Trophoblast cell (in vitro differentiated cells and primary cell): ENCODE measurements around the gene VWA1.
"Not testable (repeated sequence)": the region's sequence is repeated elsewhere in the genome, so short reads cannot be mapped to it uniquely, and the experiment has no call there.

ENCODE experiments used
- DNase-seq, 2 donors: peaks; one replicate each; pipeline ENCODE4 v3.0.0-alpha.2; 2016
- H2AFZ ChIP-seq: 2 replicates; pipeline ENCODE4 v1.6.1; 2013; ENCODE audit warnings: low read length, moderate library complexity, mild to moderate bottlenecking; ENCODE audit not compliant: insufficient read depth, poor library complexity
- H2AK5ac ChIP-seq: 2 replicates; pipeline ENCODE4 v1.6.1; 2013; ENCODE audit warnings: mild to moderate bottlenecking, low read length
- H2BK120ac ChIP-seq: 2 replicates; pipeline ENCODE4 v1.6.1; 2013; ENCODE audit warnings: low read length, mild to moderate bottlenecking, moderate library complexity; ENCODE audit not compliant: insufficient read depth, poor library complexity
- H2BK12ac ChIP-seq: 2 replicates; pipeline ENCODE4 v1.6.1; 2013; ENCODE audit warnings: mild to moderate bottlenecking, low read length, moderate library complexity
- H2BK5ac ChIP-seq: 2 replicates; pipeline ENCODE4 v1.6.1; 2013; ENCODE audit warnings: low read length, low read depth, moderate library complexity, mild to moderate bottlenecking; ENCODE audit not compliant: poor library complexity
- H3K14ac ChIP-seq: 2 replicates; pipeline ENCODE4 v1.6.1; 2013; ENCODE audit warnings: mild to moderate bottlenecking, low read length
- H3K18ac ChIP-seq: 2 replicates; pipeline ENCODE4 v1.6.1; 2013; ENCODE audit warnings: mild to moderate bottlenecking, low read length
- H3K23ac ChIP-seq: 2 replicates; pipeline ENCODE4 v1.6.1; 2013; ENCODE audit warnings: low read length
- H3K27ac ChIP-seq: 2 replicates; pipeline ENCODE4 v1.5.1; 2013; ENCODE audit warnings: low read depth, mild to moderate bottlenecking, inconsistent platforms, low read length, moderate library complexity
- H3K27me3 ChIP-seq: 2 replicates; pipeline ENCODE4 v1.6.1; 2013; ENCODE audit warnings: inconsistent platforms, mild to moderate bottlenecking, low read length, moderate library complexity; ENCODE audit not compliant: insufficient read depth
- H3K36me3 ChIP-seq, 2 experiments: 1 replicate in 1 of 2; 2 replicates in 1 of 2; pipeline ENCODE4 v1.6.1; 2013; ENCODE audit warnings: low read length in 2 of 2, mild to moderate bottlenecking in 2 of 2, moderate library complexity in 1 of 2; ENCODE audit not compliant: insufficient read depth in 2 of 2, control insufficient read depth in 1 of 2
- H3K4ac ChIP-seq: 2 replicates; pipeline ENCODE4 v1.6.1; 2013; ENCODE audit warnings: low read depth, mild to moderate bottlenecking, low read length, moderate library complexity
- H3K4me1 ChIP-seq, 2 experiments: 1 replicate in 1 of 2; 2 replicates in 1 of 2; pipeline ENCODE4 v1.6.1; 2013; ENCODE audit warnings: low read length in 2 of 2, mild to moderate bottlenecking in 2 of 2, moderate library complexity in 1 of 2; ENCODE audit not compliant: insufficient read depth in 2 of 2, control insufficient read depth in 1 of 2
- H3K4me2 ChIP-seq: 2 replicates; pipeline ENCODE4 v1.6.1; 2013; ENCODE audit warnings: inconsistent platforms, mild to moderate bottlenecking, low read length, moderate library complexity
- H3K4me3 ChIP-seq: 2 replicates; pipeline ENCODE4 v1.5.1; 2013; ENCODE audit warnings: mild to moderate bottlenecking, low read depth, low read length, inconsistent platforms
- H3K79me1 ChIP-seq: one replicate; pipeline ENCODE4 v1.6.1; 2013; ENCODE audit warnings: low read length
- H3K79me2 ChIP-seq: 2 replicates; pipeline ENCODE4 v1.6.1; 2013; ENCODE audit warnings: low read length, mild to moderate bottlenecking; ENCODE audit not compliant: control insufficient read depth, insufficient read depth, poor library complexity
- H3K9ac ChIP-seq: 2 replicates; pipeline ENCODE4 v1.6.1; 2013; ENCODE audit warnings: mild to moderate bottlenecking, low read length
- H3K9me3 ChIP-seq: 2 replicates; pipeline ENCODE4 v1.6.1; 2013; ENCODE audit warnings: low read depth, mild to moderate bottlenecking, control low read depth, inconsistent platforms, low read length; ENCODE audit not compliant: insufficient read depth
- H4K12ac ChIP-seq: 2 replicates; pipeline ENCODE4 v1.6.1; 2013; ENCODE audit warnings: low read depth, mild to moderate bottlenecking, low read length, moderate library complexity
- H4K8ac ChIP-seq: 2 replicates; pipeline ENCODE4 v1.6.1; 2013; ENCODE audit warnings: low read depth, mild to moderate bottlenecking, low read length, moderate library complexity
- H4K91ac ChIP-seq: one replicate; pipeline ENCODE4 v1.6.1; 2013; ENCODE audit warnings: low read depth, mild to moderate bottlenecking, low read length, moderate library complexity
- WGBS: extraction: QIAGEN DNeasy Blood & Tissue Kit; methylation state at CpG from one replicate; pipeline ENCODE4 v1.1.7; 2013; ENCODE audit warnings: missing lambda C conversion rate; ENCODE audit not compliant: insufficient read length, insufficient coverage; ENCODE audit errors: extremely low coverage; 5-methylcytosine and 5-hydroxymethylcytosine counted together

Gene VWA1

GRCh38 chr1:1483714-1484113 is 48.2 kb downstream of the VWA1 start:
- DNase-seq: no peak
- Histone ChIP-seq H3K18ac (no peak overlapping the region), H3K14ac (no peak overlapping the region), H2BK12ac (no peak overlapping the region), H3K79me2 (no peaks in the 10 kb centered on the region), H3K27ac (no peak overlapping the region), H3K4me2 (no peak overlapping the region), H3K4me1 (no peaks in the 10 kb centered on the region), H4K12ac (no peak overlapping the region), H3K36me3 (peaks cover 74 to 77% of the 10 kb centered on the region in 2 experiments), H3K4ac (no peak overlapping the region), H3K23ac (no peak overlapping the region), H3K27me3 (no peaks in the 10 kb centered on the region), H2BK5ac (no peak overlapping the region), H3K4me3 (no peak overlapping the region), H4K91ac (no peak overlapping the region), H3K9ac (no peak overlapping the region), H2AFZ (no peak overlapping the region), H2BK120ac (no peak overlapping the region), H3K9me3 (peaks cover 7% of the 10 kb centered on the region), H4K8ac (no peak overlapping the region), H3K79me1 (no peaks in the 10 kb centered on the region), H2AK5ac (no peak overlapping the region)
- no CpG with 5 or more reads among the region's 16 CpGs for WGBS

GRCh38 chr1:1484976-1485750 is 49.7 kb downstream of the VWA1 start:
- H3K36me3 ChIP-seq: peaks cover 76 to 79% of the 10 kb centered on the region in 2 experiments
- not testable (repeated sequence) for H4K91ac ChIP-seq, H3K79me1 ChIP-seq, H3K27ac ChIP-seq, H2BK5ac ChIP-seq, H3K18ac ChIP-seq, H3K4me3 ChIP-seq, H3K14ac ChIP-seq, H4K12ac ChIP-seq, H2AK5ac ChIP-seq, H3K4ac ChIP-seq, H2AFZ ChIP-seq, H3K79me2 ChIP-seq, H2BK12ac ChIP-seq, DNase-seq, H3K4me2 ChIP-seq, H4K8ac ChIP-seq, H3K27me3 ChIP-seq, H3K23ac ChIP-seq, H3K9me3 ChIP-seq, H3K4me1 ChIP-seq, H2BK120ac ChIP-seq, H3K9ac ChIP-seq
- WGBS: no CpG with 5 or more reads among the region's 46 CpGs

GRCh38 chr1:1485755-1486317 is 50.3 kb downstream of the VWA1 start:
- not testable (repeated sequence) for DNase-seq, H2AFZ ChIP-seq, H3K4ac ChIP-seq, H3K18ac ChIP-seq, H4K12ac ChIP-seq, H2BK12ac ChIP-seq, H2AK5ac ChIP-seq, H4K91ac ChIP-seq, H3K4me1 ChIP-seq, H3K23ac ChIP-seq, H3K27ac ChIP-seq, H2BK5ac ChIP-seq, H3K79me1 ChIP-seq, H3K4me2 ChIP-seq, H3K27me3 ChIP-seq, H3K79me2 ChIP-seq, H3K4me3 ChIP-seq, H2BK120ac ChIP-seq, H3K9me3 ChIP-seq, H3K14ac ChIP-seq, H4K8ac ChIP-seq, H3K9ac ChIP-seq
- peaks cover 76 to 79% of the 10 kb centered on the region in 2 experiments for H3K36me3 ChIP-seq
- no CpG with 5 or more reads among the region's 31 CpGs for WGBS

GRCh38 chr1:1487701-1488100 is 52.2 kb downstream of the VWA1 start:
- Histone ChIP-seq H3K4me2 (no peak overlapping the region), H2BK12ac (no peak overlapping the region), H4K91ac (no peak overlapping the region), H3K4me3 (no peak overlapping the region), H3K27ac (no peak overlapping the region), H3K18ac (no peak overlapping the region), H2AK5ac (no peak overlapping the region), H3K23ac (no peak overlapping the region), H3K4ac (no peak overlapping the region), H3K36me3 (peaks cover 80 to 84% of the 10 kb centered on the region in 2 experiments), H3K27me3 (no peaks in the 10 kb centered on the region), H3K4me1 (no peaks in the 10 kb centered on the region), H3K9me3 (peaks cover 9% of the 10 kb centered on the region), H3K79me1 (no peaks in the 10 kb centered on the region), H2AFZ (no peak overlapping the region), H2BK5ac (no peak overlapping the region), H4K12ac (no peak overlapping the region), H3K9ac (no peak overlapping the region), H4K8ac (no peak overlapping the region), H3K14ac (no peak overlapping the region), H3K79me2 (no peaks in the 10 kb centered on the region), H2BK120ac (no peak overlapping the region)
- WGBS: no CpG with 5 or more reads among the region's 18 CpGs
- DNase-seq: no peak
